ENCODE data around the gene JSRP1.

Gene JSRP1

GRCh38 chr19:2246014-2246620 lies 10.1 kb downstream of the JSRP1 start:
- no peak for DNase-seq

- DNase-seq: no peak
Observed at GRCh38 chr19:2245273-2245672, 10.9 kb downstream of the JSRP1 start.

GRCh38 chr19:2244486-2244885 lies 11.7 kb downstream of the JSRP1 start:
- no peak for DNase-seq

- no peak for DNase-seq
Observed at GRCh38 chr19:2244125-2244411, 12.1 kb downstream of the JSRP1 start.

GRCh38 chr19:2243274-2244124 lies 12.7 kb downstream of the JSRP1 start:
- DNase-seq: no peak

GRCh38 chr19:2242816-2243215 lies 13.4 kb downstream of the JSRP1 start:
- no peak for DNase-seq

- no peak for DNase-seq
Observed at GRCh38 chr19:2242092-2242537, 14.1 kb downstream of the JSRP1 start.

GRCh38 chr19:2240881-2241760 lies 15.1 kb downstream of the JSRP1 start:
- DNase-seq: no peak

- DNase-seq: no peak
Observed at GRCh38 chr19:2239771-2240770, 16.1 kb downstream of the JSRP1 start.

GRCh38 chr19:2239173-2239572 lies 17.0 kb downstream of the JSRP1 start:
- DNase-seq: no peak

GRCh38 chr19:2237869-2238153 lies 18.4 kb downstream of the JSRP1 start:
- DNase-seq: no peak

- DNase-seq: no peak
Observed at GRCh38 chr19:2237051-2237868, 19.0 kb downstream of the JSRP1 start.

GRCh38 chr19:2236314-2237050 lies 19.7 kb downstream of the JSRP1 start, which contains the start of the genes PLEKHJ1 and SF3A2:
Gene PLEKHJ1 (minus strand): TSS chr19:2236329. CDS start chr19:2236248, 81 bp downstream.
Gene SF3A2 (plus strand): TSS chr19:2236824. CDS start chr19:2243419, 6,595 bp downstream.
- DNase-seq: peak; percentile 78

- no peak for DNase-seq
Observed at GRCh38 chr19:2236064-2236313, 20.2 kb downstream of the JSRP1 start.

- DNase-seq: peak; percentile 42
Observed at GRCh38 chr19:2235381-2236063, 20.7 kb downstream of the JSRP1 start.

- DNase-seq: no peak
Observed at GRCh38 chr19:2234996-2235380, 21.2 kb downstream of the JSRP1 start.

- DNase-seq: no peak
Observed at GRCh38 chr19:2233601-2234280, 22.5 kb downstream of the JSRP1 start.

GRCh38 chr19:2232286-2233151 lies 23.7 kb downstream of the JSRP1 start:
- DNase-seq: no peak

Measured in DMS153 (cell line).